Activated B cell treated with CpG ODN at 0.5 μM for 24 hours (primary cell): Measurements from ENCODE around the gene DDX42. TPM values are rescaled to one million over a fixed set of nuclear protein-coding genes. Genes with fewer than 3 reads are reported as not detected.

ENCODE experiments used
- ATAC-seq: fragments of 200-7000 bp; cut with Tn5 transposase; one replicate; pipeline ENCODE4 v1.10.0; 2021; ENCODE audit warnings: low read depth, mild to moderate bottlenecking, moderate library complexity
- CTCF ChIA-PET: fragments of 350-600 bp; sonication (Branson Sonifier 250); formaldehyde crosslinking; loops from one replicate; lab custom pipeline; 2021; ENCODE audit warnings: antibody characterized with exemption; lab: Charles Lee
- POLR2A ChIA-PET: fragments of 350-600 bp; sonication (Branson Sonifier 250); formaldehyde crosslinking; loops from one replicate; lab custom pipeline; 2021; ENCODE audit warnings: antibody characterized with exemption; lab: Charles Lee
- DNase-seq: peaks from one replicate; pipeline ENCODE4 v3.0.0; 2022
- H3K27ac Mint-ChIP-seq: one replicate; pipeline ENCODE4 v1.8.0; 2020; ENCODE audit warnings: mixed read lengths
- H3K27me3 Mint-ChIP-seq: one replicate; pipeline ENCODE4 v1.8.0; 2021; ENCODE audit warnings: mixed read lengths
- H3K36me3 Mint-ChIP-seq: one replicate; pipeline ENCODE4 v1.8.0; 2021; ENCODE audit warnings: low read depth, mixed read lengths
- H3K4me1 Mint-ChIP-seq: one replicate; pipeline ENCODE4 v1.8.0; 2021; ENCODE audit warnings: mixed read lengths
- H3K4me3 Mint-ChIP-seq: one replicate; pipeline ENCODE4 v1.8.0; 2020; ENCODE audit warnings: mild to moderate bottlenecking, mixed read lengths
- H3K9me3 Mint-ChIP-seq: one replicate; pipeline ENCODE4 v1.8.0; 2020; ENCODE audit warnings: mixed read lengths
- CTCF ChIP-seq: fragments of 200-600 bp; IDR thresholded peaks from one replicate; pipeline ENCODE4 v1.8.0; 2022; ENCODE audit warnings: antibody characterized with exemption, mild to moderate bottlenecking
- intact Hi-C: fragments of 100-400 bp; cut with micrococcal nuclease; formaldehyde crosslinking; loops from one replicate; pipeline ENCODE4 v1.15.1; 2024
- total RNA-seq: library from RNA; stranded (reverse); gene quantifications from 2 replicates; pipeline ENCODE4 v1.2.3, GENCODE V29; 2022

Gene DDX42
- total RNA-seq, 1 donor from 2014 or later: 160 TPM

- DNase-seq (peak; percentile 99), ATAC-seq (peak; percentile 86)
- ChIA-PET POLR2A (interaction anchor here (0.6 to 5.6 kb wide), 35 partner anchors 9 to 1177 kb away, joined by 3 to 295 read pairs (median 5); partner anchors contain the start of genes CCDC47, CEP95, DCAF7 and DDX42), CTCF (interaction anchor here (1.0 to 1.5 kb wide), 7 partner anchors 16 to 107 kb away, joined by 3 to 7 read pairs (median 4); partner anchors contain the start of genes CCDC47 and DDX42)
- Mint-ChIP-seq H3K4me1 (peaks cover 28% of the 10 kb centered on the region), H3K36me3 (peaks cover 23% of the 10 kb centered on the region), H3K27ac (peak within 1 kb of the TSS; percentile 96), H3K4me3 (peak within 1 kb of the TSS; percentile 86), H3K27me3 (no peaks in the 10 kb centered on the region), H3K9me3 (no peaks in the 10 kb centered on the region)
- intact Hi-C loops: loop anchor here (1.0 to 5.0 kb wide), 10 partner anchors 11 to 521 kb away; partner anchors contain the start of genes CCDC47, DCAF7, ERN1 and FTSJ3
- no peak for TF ChIP-seq CTCF
Measured at GRCh38 chr17:63741408-63742173, 32.4 kb upstream of the DDX42 start, which contains the start of gene STRADA. Gene STRADA, minus strand, starts transcription at chr17:63741799. Its CDS starts 13,430 bp downstream, at chr17:63728369.

GRCh38 chr17:63751806-63752205, 22.2 kb upstream of the DDX42 start:
- Mint-ChIP-seq H3K27me3 (no peaks in the 10 kb centered on the region), H3K9me3 (no peaks in the 10 kb centered on the region), H3K27ac (peak overlapping the region; percentile 77), H3K4me1 (peaks cover 9% of the 10 kb centered on the region), H3K4me3 (peak overlapping the region; percentile 48), H3K36me3 (peaks cover 79% of the 10 kb centered on the region)
- DNase-seq (no peak), ATAC-seq (peak; percentile 77)
- CTCF ChIA-PET: no interaction called here
- no peak for TF ChIP-seq CTCF
- POLR2A ChIA-PET: interaction anchor here (1.1 to 1.6 kb wide), 2 partner anchors 9 to 10 kb away, joined by 7 to 14 read pairs; no protein-coding TSS in a partner anchor
- intact Hi-C loops: loop anchor here (1.0 to 2.0 kb wide), 2 partner anchors 10 to 21 kb away; partner anchors contain the start of gene CCDC47

- H3K4me3 Mint-ChIP-seq: no peak overlapping the region
- no peak for ATAC-seq
- H3K4me1 Mint-ChIP-seq: peaks cover 9% of the 10 kb centered on the region
- no peak overlapping the region for H3K27ac Mint-ChIP-seq
- H3K27me3 Mint-ChIP-seq: no peaks in the 10 kb centered on the region
- POLR2A ChIA-PET: interaction anchor here (1.1 to 1.6 kb wide), 2 partner anchors 9 to 10 kb away, joined by 7 to 14 read pairs; no protein-coding TSS in a partner anchor
- intact Hi-C loops: loop anchor here (1.0 kb wide), 1 partner anchor 10 kb away; no protein-coding TSS in a partner anchor
- peaks cover 76% of the 10 kb centered on the region for H3K36me3 Mint-ChIP-seq
- DNase-seq: no peak
- TF ChIP-seq CTCF: no peak
- H3K9me3 Mint-ChIP-seq: no peaks in the 10 kb centered on the region
- CTCF ChIA-PET: no interaction called here
Measured at GRCh38 chr17:63752707-63753106, 21.3 kb upstream of the DDX42 start.

GRCh38 chr17:63753215-63753614, 20.8 kb upstream of the DDX42 start:
- no peak for DNase-seq
- no peak overlapping the region for H3K4me3 Mint-ChIP-seq
- H3K9me3 Mint-ChIP-seq: no peaks in the 10 kb centered on the region
- H3K27me3 Mint-ChIP-seq: no peaks in the 10 kb centered on the region
- intact Hi-C loops: no loop called here
- H3K4me1 Mint-ChIP-seq: peaks cover 9% of the 10 kb centered on the region
- ChIA-PET POLR2A (interaction anchor here (1.6 kb wide), 1 partner anchor 11 kb away, joined by 14 read pairs; no protein-coding TSS in a partner anchor), CTCF (no interaction called here)
- no peak for ATAC-seq
- H3K27ac Mint-ChIP-seq: no peak overlapping the region
- no peak for TF ChIP-seq CTCF
- H3K36me3 Mint-ChIP-seq: peaks cover 76% of the 10 kb centered on the region

GRCh38 chr17:63754046-63754445, 19.9 kb upstream of the DDX42 start:
- Mint-ChIP-seq H3K4me1 (peaks cover 9% of the 10 kb centered on the region), H3K36me3 (peaks cover 77% of the 10 kb centered on the region), H3K9me3 (no peaks in the 10 kb centered on the region), H3K4me3 (no peak overlapping the region), H3K27ac (no peak overlapping the region), H3K27me3 (no peaks in the 10 kb centered on the region)
- no peak for DNase-seq
- intact Hi-C loops: no loop called here
- CTCF ChIA-PET: no interaction called here
- POLR2A ChIA-PET: no interaction called here
- TF ChIP-seq CTCF: no peak
- no peak for ATAC-seq
